Right lobe of liver (tissue), 6 donors: Measurements from ENCODE around the gene TCAF2. TPM values are rescaled to one million over a fixed set of nuclear protein-coding genes. Genes with fewer than 3 reads are reported as not detected.
"Not testable (repeated sequence)": the region's sequence is repeated elsewhere in the genome, so short reads cannot be mapped to it uniquely, and the experiment has no call there.

Experiments
- ATAC-seq, 4 donors: fragments of 200-7000 bp; cut with Tn5 transposase; one replicate each; pipeline ENCODE4 v1.9.1; 2020; ENCODE audit warnings: mild to moderate bottlenecking in 4 of 4, moderate library complexity in 4 of 4
- DNase-seq, 3 donors: peaks; one replicate each; pipeline ENCODE4 v3.0.0-alpha.2; 2020
- H3K27ac ChIP-seq, 3 donors: fragments of 200-600 bp; one replicate each; pipeline ENCODE4 v1.8.0; 2022
- H3K27me3 ChIP-seq, 2 donors: fragments of 200-600 bp; one replicate each; pipeline ENCODE4 v1.8.0; 2022
- H3K36me3 ChIP-seq, 4 donors: fragments of 200-600 bp; sonication (generic) in 1 of 4; one replicate each; pipeline versions ENCODE4 v1.5.1 to v1.8.0; 2017 to 2022; ENCODE audit warnings: control low read depth in 1 of 4
- H3K4me1 ChIP-seq, 4 donors: fragments of 200-600 bp; sonication (generic) in 1 of 4; one replicate each; pipeline versions ENCODE4 v1.5.1 to v1.8.0; 2017 to 2022; ENCODE audit warnings: control low read depth in 1 of 4
- H3K4me3 ChIP-seq, 3 donors: fragments of 200-600 bp; one replicate each; pipeline ENCODE4 v1.8.0; 2022
- H3K9me3 ChIP-seq, 4 donors: fragments of 200-600 bp; sonication (generic) in 1 of 4; one replicate each; pipeline versions ENCODE4 v1.5.1 to v1.8.0; 2017 to 2022; ENCODE audit warnings: control low read depth in 1 of 4
- WGBS: methylation state at CpG from one replicate; pipeline ENCODE4 v1.1.6; 2018; ENCODE audit warnings: low coverage, low lambda C conversion rate; ENCODE audit not compliant: insufficient coverage; ENCODE audit errors: missing lambda C conversion rate; 5-methylcytosine and 5-hydroxymethylcytosine counted together
- intact Hi-C, 2 donors: fragments of 100-400 bp; cut with DNase I; formaldehyde crosslinking; loops; one replicate each; pipeline versions ENCODE4 v1.11.2 to v1.14.1; 2022
- long read RNA-seq: library from polyadenylated mRNA; unstranded; transcript quantifications from one replicate; pipeline ENCODE4 v2.0.0, GENCODE V29; 2019
- total RNA-seq, 6 experiments: library from RNA; depleted of rRNA in 2 of 6; stranded (reverse); fragments of >200 nt in 2 of 6; fragmentation: NEBNext Ultra II Directional in 3 of 6; extraction: Animal tissue kit (Norgen Biotek cat#: 25700) in 3 of 6; gene quantifications; one replicate each; pipeline versions ENCODE4 v1.1.0 to v1.2.4, GENCODE V29; 2016 to 2023
- donor health status: DM: no; HTN: yes; CAD: no.
- donor health status: DM: no; HTN: no; CAD: no.
- donor health status: DM: no; HTN: no; CAD: no.
- donor health status: DM: no; HTN: yes; CAD: no.
- donor health status: DM: no; HTN: yes; CAD: no.

TCAF2 gene
- 1 to 10 TPM; 2.2 to 8.0 (median 6.0) TPM for total RNA-seq
- long read RNA-seq, partial matches to known transcripts, result 1 of 1 reads
- long read RNA-seq, other reads (novel, unspliced or antisense), result 0 of 1 reads

DNA sequence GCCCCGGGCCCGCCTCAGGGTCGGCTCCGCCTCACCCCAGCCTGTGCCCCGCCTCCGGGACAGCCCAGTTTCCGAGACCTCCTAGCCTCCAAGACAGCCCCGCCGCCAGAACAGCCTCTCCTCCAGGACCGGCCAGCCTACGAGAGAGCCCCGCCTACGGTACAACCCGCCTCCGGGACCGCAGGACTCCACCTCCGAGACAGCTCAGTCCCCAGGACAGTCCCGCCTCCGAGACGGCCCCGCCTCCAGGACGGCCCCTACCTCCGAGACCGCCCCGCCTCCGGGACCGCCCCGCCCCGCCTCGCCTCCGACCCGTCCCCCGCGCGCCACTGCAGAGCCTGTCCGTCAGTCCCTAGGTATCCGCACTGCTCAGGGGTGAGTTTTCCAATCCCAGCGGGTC is at the start of gene TCAF2:
TSS of gene TCAF2 (plus strand) at position 329 of the 400 bp plus-strand sequence.
- DNase-seq (peak; percentile 81 to 93 (median 92)), ATAC-seq (peak; percentile 92 to 99 (median 96))
- H3K36me3 ChIP-seq, H3K4me1 ChIP-seq, H3K9me3 ChIP-seq, H3K27ac ChIP-seq, H3K4me3 ChIP-seq, intact Hi-C loops, H3K27me3 ChIP-seq: not testable (repeated sequence)
- WGBS, result no CpG with 5 or more reads among the region's 38 CpGs

DNA sequence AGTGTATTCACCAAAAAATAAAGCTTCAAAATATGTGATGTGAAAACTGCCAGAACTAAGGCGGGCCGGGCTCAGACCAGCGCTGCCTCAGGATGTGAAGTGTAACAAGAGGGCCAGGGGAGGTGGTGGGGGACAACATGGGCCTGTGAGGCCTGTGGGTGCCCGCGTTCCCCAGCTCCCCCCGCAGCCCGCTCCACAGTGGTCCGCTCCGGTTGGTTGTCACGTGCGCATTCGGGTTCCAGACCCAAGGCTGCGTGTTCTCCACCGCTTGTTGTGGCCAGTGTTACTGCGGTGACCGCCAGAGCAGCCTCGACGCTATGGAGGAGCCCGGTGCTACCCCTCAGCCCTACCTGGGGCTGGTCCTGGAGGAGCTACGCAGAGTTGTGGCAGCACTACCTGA is 49.3 kb upstream of the TCAF2 start, which contains the start of gene CTAGE15:
TSS of gene CTAGE15 (plus strand) at position 301 of the 400 bp plus-strand sequence. CDS start at position 318, 17 bp downstream.
- H3K4me1 ChIP-seq, H3K27ac ChIP-seq, ATAC-seq, DNase-seq, H3K27me3 ChIP-seq, intact Hi-C loops, H3K9me3 ChIP-seq, H3K36me3 ChIP-seq, H3K4me3 ChIP-seq: not testable (repeated sequence)
- no CpG with 5 or more reads among the region's 20 CpGs for WGBS

DNA sequence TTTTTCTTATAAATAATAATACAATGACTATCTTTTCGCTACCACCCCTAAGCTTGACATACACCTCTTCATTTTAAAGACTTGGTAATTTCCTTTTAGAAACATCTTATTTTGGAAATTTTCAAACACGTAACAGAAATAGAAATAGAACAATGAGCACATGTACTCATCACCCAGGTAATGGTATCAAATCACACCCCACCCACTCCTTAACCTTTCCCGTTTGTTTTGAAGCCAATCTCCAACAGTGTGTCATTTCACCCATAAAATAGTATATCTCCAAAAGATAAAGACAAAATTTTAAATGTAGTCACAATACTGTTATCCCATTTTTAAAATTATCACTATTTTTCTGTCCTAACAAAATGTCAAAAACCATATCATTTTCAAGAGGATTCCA is 32.6 kb upstream of the TCAF2 start:
- no CpG with 5 or more reads among the region's 3 CpGs for WGBS
- DNase-seq, H3K36me3 ChIP-seq, H3K27ac ChIP-seq, H3K4me3 ChIP-seq, H3K4me1 ChIP-seq, ATAC-seq, H3K9me3 ChIP-seq, intact Hi-C loops, H3K27me3 ChIP-seq: not testable (repeated sequence)

- intact Hi-C loops, DNase-seq, H3K4me3 ChIP-seq, H3K27ac ChIP-seq, H3K36me3 ChIP-seq, H3K9me3 ChIP-seq, H3K4me1 ChIP-seq, H3K27me3 ChIP-seq: not testable (repeated sequence)
- peak; percentile 78 to 96 (median 92) for ATAC-seq
Measured at GRCh38 chr7:143589897-143590296, 30.9 kb upstream of the TCAF2 start.

- H3K36me3 ChIP-seq, H3K4me1 ChIP-seq, H3K27ac ChIP-seq, H3K4me3 ChIP-seq, intact Hi-C loops, H3K9me3 ChIP-seq, H3K27me3 ChIP-seq: not testable (repeated sequence)
- WGBS, result no CpG with 5 or more reads among the region's 11 CpGs
- ATAC-seq, result peak in 1 of 4 donors; percentile 37
- peak in 2 of 3 donors; percentile 5 to 31 for DNase-seq
Measured at GRCh38 chr7:143598086-143598485, 22.7 kb upstream of the TCAF2 start.

GRCh38 chr7:143603549-143603948 is 17.2 kb upstream of the TCAF2 start:
- peak in 2 of 4 donors; percentile 30 to 72 for ATAC-seq
- H3K27me3 ChIP-seq, H3K36me3 ChIP-seq, H3K4me3 ChIP-seq, DNase-seq, intact Hi-C loops, H3K9me3 ChIP-seq, H3K4me1 ChIP-seq, H3K27ac ChIP-seq: not testable (repeated sequence)
- whole genome bisulfite sequencing, result no CpG with 5 or more reads among the region's 2 CpGs

- WGBS, result no CpG with 5 or more reads among the region's 1 CpG
- not testable (repeated sequence) for H3K4me1 ChIP-seq
- peak; percentile 47 to 89 (median 76) for ATAC-seq
Measured at GRCh38 chr7:143606088-143606487, 14.7 kb upstream of the TCAF2 start.

GRCh38 chr7:143615545-143615944 is 5.2 kb upstream of the TCAF2 start:
- H3K4me3 ChIP-seq, H3K36me3 ChIP-seq, H3K4me1 ChIP-seq, H3K27me3 ChIP-seq, DNase-seq, H3K9me3 ChIP-seq, intact Hi-C loops, ATAC-seq, H3K27ac ChIP-seq: not testable (repeated sequence)
- WGBS, result 71% methylated on average over 3 of the region's 6 CpGs

More at GRCh38 chr7:143606088-143606487, 14.7 kb upstream of the TCAF2 start:
- H3K27me3 ChIP-seq, H3K9me3 ChIP-seq, H3K36me3 ChIP-seq, DNase-seq, H3K27ac ChIP-seq, H3K4me3 ChIP-seq, intact Hi-C loops: not testable (repeated sequence)

DNA sequence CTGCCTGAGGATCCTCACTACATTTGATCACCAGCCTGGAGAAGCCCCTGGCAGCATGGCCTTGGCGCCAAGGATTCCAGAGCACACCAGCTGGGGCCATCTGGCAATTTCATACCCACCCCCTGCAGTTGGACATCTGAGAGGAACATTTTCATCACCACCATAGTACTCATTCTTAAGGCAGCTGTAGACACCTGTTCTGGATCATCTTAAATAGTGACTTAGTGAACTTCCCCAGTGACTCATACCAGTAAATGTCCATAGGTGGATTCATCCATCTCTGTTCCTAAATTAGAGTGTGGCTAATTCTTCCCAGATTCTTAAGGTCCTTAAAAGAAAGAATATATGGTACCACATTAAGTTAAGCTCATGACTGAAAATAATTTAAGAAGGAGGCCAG is 3.6 kb upstream of the TCAF2 start:
- H3K27me3 ChIP-seq, H3K4me1 ChIP-seq, H3K4me3 ChIP-seq, ATAC-seq, H3K27ac ChIP-seq, H3K36me3 ChIP-seq, DNase-seq, intact Hi-C loops, H3K9me3 ChIP-seq: not testable (repeated sequence)
- WGBS, result no CpG with 5 or more reads among the region's 1 CpG
